Ectodermal cell (in vitro differentiated cells): ENCODE results near the gene YIF1B.
"Not testable (repeated sequence)": the region's sequence is repeated elsewhere in the genome, so short reads cannot be mapped to it uniquely, and the experiment has no call there.

ENCODE experiments used
- H3K27ac ChIP-seq: 2 replicates; pipeline ENCODE4 v1.7.0; 2013; ENCODE audit warnings: mild to moderate bottlenecking, low read depth, low read length; ENCODE audit not compliant: insufficient read depth, poor library complexity, severe bottlenecking
- H3K27me3 ChIP-seq: 2 replicates; pipeline ENCODE4 v1.7.0; 2013; ENCODE audit warnings: mild to moderate bottlenecking, low read length; ENCODE audit not compliant: insufficient read depth, control insufficient read depth, poor library complexity, severe bottlenecking
- H3K36me3 ChIP-seq: one replicate; pipeline ENCODE4 v1.7.0; 2013; ENCODE audit warnings: low read length; ENCODE audit not compliant: control insufficient read depth, insufficient read depth
- H3K4me1 ChIP-seq: one replicate; pipeline ENCODE4 v1.7.0; 2013; ENCODE audit warnings: low read length; ENCODE audit not compliant: control insufficient read depth, insufficient read depth
- H3K4me3 ChIP-seq: 2 replicates; pipeline ENCODE4 v1.7.0; 2013; ENCODE audit warnings: low read depth, low read length, control low read depth; ENCODE audit not compliant: insufficient read depth
- H3K9me3 ChIP-seq: 2 replicates; pipeline ENCODE4 v1.7.0; 2013; ENCODE audit warnings: mild to moderate bottlenecking, low read length, moderate library complexity; ENCODE audit not compliant: control insufficient read depth
- WGBS, 2 experiments: methylation state at CpG; one replicate each; pipeline ENCODE4 v1.1.7; 2013; ENCODE audit warnings: missing lambda C conversion rate in 2 of 2; 5-methylcytosine and 5-hydroxymethylcytosine counted together

YIF1B gene

GRCh38 chr19:38355728-38356725 lies 40.3 kb upstream of the YIF1B start:
- H3K27me3 ChIP-seq = peaks cover 44% of the 10 kb centered on the region
- 90 to 91% methylated on average over 16 of the region's 16 CpGs for WGBS, 2 experiments
- H3K4me3 ChIP-seq = no peak overlapping the region
- no peaks in the 10 kb centered on the region for H3K9me3 ChIP-seq
- no peaks in the 10 kb centered on the region for H3K4me1 ChIP-seq
- no peaks in the 10 kb centered on the region for H3K36me3 ChIP-seq
- no peak overlapping the region for H3K27ac ChIP-seq

GRCh38 chr19:38352611-38353010 lies 36.9 kb upstream of the YIF1B start:
- peaks cover 12% of the 10 kb centered on the region for H3K27me3 ChIP-seq
- no peaks in the 10 kb centered on the region for H3K36me3 ChIP-seq
- H3K4me1 ChIP-seq = no peaks in the 10 kb centered on the region
- WGBS, 2 experiments = 85 to 86% methylated on average over 8 of the region's 8 CpGs
- no peaks in the 10 kb centered on the region for H3K9me3 ChIP-seq
- H3K27ac ChIP-seq = no peak overlapping the region
- no peak overlapping the region for H3K4me3 ChIP-seq

GRCh38 chr19:38351865-38352395 lies 36.2 kb upstream of the YIF1B start:
- H3K27ac ChIP-seq = no peak overlapping the region

GRCh38 chr19:38350883-38351282 lies 35.1 kb upstream of the YIF1B start:
- Histone ChIP-seq H3K9me3 (no peaks in the 10 kb centered on the region), H3K27ac (no peak overlapping the region), H3K4me1 (no peaks in the 10 kb centered on the region), H3K4me3 (no peak overlapping the region), H3K27me3 (peaks cover under 1% of the 10 kb centered on the region), H3K36me3 (no peaks in the 10 kb centered on the region)
- 89 to 96% methylated on average over 3 of the region's 3 CpGs for WGBS, 2 experiments

More at GRCh38 chr19:38351865-38352395, 36.2 kb upstream of the YIF1B start:
- H3K9me3 ChIP-seq = no peaks in the 10 kb centered on the region
- peaks cover 9% of the 10 kb centered on the region for H3K27me3 ChIP-seq
- 85 to 87% methylated on average over 9 of the region's 9 CpGs for WGBS, 2 experiments
- no peaks in the 10 kb centered on the region for H3K4me1 ChIP-seq
- no peaks in the 10 kb centered on the region for H3K36me3 ChIP-seq
- no peak overlapping the region for H3K4me3 ChIP-seq

- Histone ChIP-seq H3K4me1 (no peaks in the 10 kb centered on the region), H3K9me3 (no peaks in the 10 kb centered on the region), H3K36me3 (no peaks in the 10 kb centered on the region), H3K4me3 (no peak overlapping the region), H3K27me3 (no peaks in the 10 kb centered on the region), H3K27ac (no peak overlapping the region)
- WGBS, 2 experiments = 84 to 92% methylated on average over 2 to 4 of the region's 4 CpGs
These were observed 31.1 kb upstream of the YIF1B start for GRCh38 chr19:38346837-38347236.

- WGBS, 2 experiments = 94 to 95% methylated on average over 2 of the region's 2 CpGs
These were observed 25.2 kb upstream of the YIF1B start for GRCh38 chr19:38340927-38341326.

DNA sequence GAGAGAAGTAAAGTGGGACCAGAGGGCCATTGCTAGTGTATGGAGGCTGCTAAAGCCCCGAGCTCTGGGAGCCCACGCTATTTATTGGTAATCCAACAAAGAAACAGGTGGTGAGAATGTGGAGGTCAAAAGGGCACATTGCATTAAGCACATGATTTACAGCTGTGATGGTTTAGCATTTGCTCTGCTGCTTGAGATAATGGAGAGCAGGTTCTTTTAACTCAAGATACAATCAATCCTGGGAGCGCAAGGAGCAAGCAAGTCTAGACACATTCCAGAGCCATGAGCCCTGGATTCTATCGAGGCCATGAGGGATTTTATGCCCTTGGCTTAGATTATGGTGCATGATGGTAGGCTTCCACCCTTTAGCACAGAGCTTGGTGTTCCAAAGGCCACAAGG lies 23.3 kb upstream of the YIF1B start:
- H3K27me3 ChIP-seq = not testable (repeated sequence)
- 48 to 67% methylated on average over 4 of the region's 4 CpGs for WGBS, 2 experiments

More at GRCh38 chr19:38340927-38341326, 25.2 kb upstream of the YIF1B start:
- H3K27me3 ChIP-seq = no peaks in the 10 kb centered on the region
- H3K9me3 ChIP-seq = no peaks in the 10 kb centered on the region
- no peak overlapping the region for H3K4me3 ChIP-seq
- H3K36me3 ChIP-seq = no peaks in the 10 kb centered on the region
- no peak overlapping the region for H3K27ac ChIP-seq
- H3K4me1 ChIP-seq = no peaks in the 10 kb centered on the region

GRCh38 chr19:38337360-38337653 lies 21.6 kb upstream of the YIF1B start:
- Histone ChIP-seq H3K4me3 (peak overlapping the region; percentile 53), H3K36me3 (no peaks in the 10 kb centered on the region), H3K4me1 (no peaks in the 10 kb centered on the region), H3K9me3 (no peaks in the 10 kb centered on the region), H3K27me3 (no peaks in the 10 kb centered on the region), H3K27ac (no peak overlapping the region)
- WGBS, 2 experiments = 67 to 68% methylated on average over 10 of the region's 10 CpGs

More for the DNA sequence above, 23.3 kb upstream of the YIF1B start:
- H3K27ac ChIP-seq = peak overlapping the region; percentile 36
- H3K36me3 ChIP-seq, H3K9me3 ChIP-seq, H3K4me1 ChIP-seq, H3K4me3 ChIP-seq: not testable (repeated sequence)

DNA sequence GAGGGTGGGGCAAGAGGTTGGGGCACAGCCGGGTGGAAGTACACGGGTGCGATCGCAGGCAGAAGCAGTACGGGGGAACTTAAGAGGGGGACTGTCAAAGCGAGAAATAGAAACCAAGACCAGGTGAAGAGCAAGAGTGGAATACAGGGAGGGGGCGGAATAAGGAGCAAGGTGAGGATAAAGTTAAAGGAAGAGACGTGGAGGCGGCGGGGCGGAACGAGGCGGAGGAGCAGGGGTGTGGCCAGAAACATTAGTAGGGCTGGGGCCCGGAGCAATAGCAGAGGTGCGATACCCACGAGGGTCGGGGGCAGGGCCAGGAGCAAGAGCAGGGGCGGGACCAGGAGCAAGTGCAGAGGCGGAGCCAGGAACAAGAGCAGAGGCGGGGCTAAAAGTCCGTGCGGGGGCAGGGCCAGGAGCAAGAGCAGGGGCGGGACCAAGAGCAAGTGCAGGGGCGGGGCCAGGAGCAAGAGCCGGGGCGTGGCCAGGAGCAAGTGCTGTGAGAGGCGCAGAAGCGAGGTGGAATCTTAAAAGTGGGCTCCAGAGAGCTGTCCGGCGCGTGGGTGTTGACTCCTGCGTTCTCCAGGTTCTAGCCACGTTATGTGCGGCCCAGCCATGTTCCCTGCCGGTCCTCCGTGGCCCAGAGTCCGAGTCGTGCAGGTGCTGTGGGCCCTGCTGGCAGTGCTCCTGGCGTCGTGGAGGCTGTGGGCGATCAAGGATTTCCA lies 21.1 kb upstream of the YIF1B start:
- H3K27ac ChIP-seq = peak overlapping the region; percentile 67
- no peaks in the 10 kb centered on the region for H3K36me3 ChIP-seq
- no peaks in the 10 kb centered on the region for H3K9me3 ChIP-seq
- WGBS, 2 experiments = 6 to 7% methylated on average over 41 of the region's 41 CpGs
- peak overlapping the region; percentile 53 for H3K4me3 ChIP-seq
- H3K4me1 ChIP-seq = no peaks in the 10 kb centered on the region
- no peaks in the 10 kb centered on the region for H3K27me3 ChIP-seq
